ENCODE measurements around the gene AGBL1. TPM values are rescaled to one million over a fixed set of nuclear protein-coding genes. Genes with fewer than 3 reads are reported as not detected.

AGBL1 gene
- total RNA-seq, 2 experiments from 2014 or later, result not detected

DNA sequence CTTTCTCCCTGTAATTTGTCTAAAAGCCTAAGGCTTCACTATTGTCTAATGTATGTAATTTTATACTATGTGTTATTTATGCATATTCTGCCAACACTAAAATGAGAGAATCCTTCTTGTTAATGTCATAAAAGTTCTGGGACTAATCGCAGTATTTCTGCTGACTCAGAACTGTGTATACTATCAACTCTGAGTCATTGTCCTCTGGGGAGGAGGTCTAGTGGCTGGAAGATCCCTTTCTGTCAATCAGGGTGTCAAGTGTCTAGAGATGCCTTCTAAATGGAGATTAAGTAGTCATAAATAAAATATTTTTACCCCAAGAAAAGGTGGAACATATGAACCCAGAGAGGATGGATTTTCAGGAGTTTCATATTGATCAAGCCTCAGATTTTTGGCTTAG lies 473.4 kb downstream of the AGBL1 start:
- Mint-ChIP-seq H3K36me3 (no peaks in the 10 kb centered on the region), H3K27ac (no peak overlapping the region), H3K4me3 (no peak overlapping the region), H3K4me1 (no peaks in the 10 kb centered on the region), H3K27me3 (no peaks in the 10 kb centered on the region), H3K9me3 (peaks cover 1% of the 10 kb centered on the region)
- DNase-seq, result no peak
- ATAC-seq (ENCODE audit: low read depth), result no peak
- POLR2A ChIA-PET, result no interaction called here

GRCh38 chr15:86555098-86555497 lies 475.4 kb downstream of the AGBL1 start:
- POLR2A ChIA-PET, result no interaction called here
- no peaks in the 10 kb centered on the region for H3K4me1 Mint-ChIP-seq
- no peak overlapping the region for H3K4me3 Mint-ChIP-seq
- H3K36me3 Mint-ChIP-seq, result no peaks in the 10 kb centered on the region
- no peaks in the 10 kb centered on the region for H3K9me3 Mint-ChIP-seq
- H3K27me3 Mint-ChIP-seq, result no peaks in the 10 kb centered on the region
- DNase-seq (no peak), ATAC-seq (ENCODE audit: low read depth) (no peak)
- no peak overlapping the region for H3K27ac Mint-ChIP-seq

- Mint-ChIP-seq H3K36me3 (no peaks in the 10 kb centered on the region), H3K4me1 (no peaks in the 10 kb centered on the region), H3K9me3 (no peaks in the 10 kb centered on the region), H3K27me3 (no peaks in the 10 kb centered on the region), H3K27ac (no peak overlapping the region), H3K4me3 (no peak overlapping the region)
- ATAC-seq (ENCODE audit: low read depth) (no peak), DNase-seq (no peak)
- POLR2A ChIA-PET, result no interaction called here
Observed at GRCh38 chr15:86555939-86556338, 476.3 kb downstream of the AGBL1 start.

DNA sequence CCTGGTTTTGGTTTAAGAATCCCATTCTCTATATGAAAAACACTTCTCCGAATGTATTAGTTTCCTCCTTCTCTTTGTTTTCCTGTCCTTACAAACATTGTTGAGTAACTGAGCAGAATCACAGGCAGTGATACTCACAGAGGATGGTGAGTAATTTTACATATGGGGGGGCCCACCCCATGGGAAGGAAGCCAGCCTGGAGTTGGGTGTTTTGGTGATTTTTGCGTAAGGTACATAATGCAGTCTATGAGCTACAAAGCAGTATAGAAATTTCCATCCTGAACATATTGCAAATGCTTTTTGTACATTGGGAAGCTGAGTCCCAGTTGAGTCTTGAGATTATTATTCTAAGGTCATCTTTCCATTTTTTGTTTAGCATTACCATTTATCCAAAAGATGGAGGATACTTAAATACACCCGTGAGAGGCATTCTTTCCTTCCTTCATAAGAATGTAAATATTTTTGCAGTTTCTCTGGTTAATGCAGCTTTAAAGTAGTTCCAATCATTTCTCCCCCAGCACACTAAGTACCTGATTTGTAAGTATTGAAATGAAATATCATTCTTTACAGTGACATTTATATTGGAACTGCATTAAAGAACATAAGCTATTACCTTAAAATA lies 476.8 kb downstream of the AGBL1 start:
- POLR2A ChIA-PET, result no interaction called here
- Mint-ChIP-seq H3K27ac (no peak overlapping the region), H3K4me1 (no peaks in the 10 kb centered on the region), H3K4me3 (no peak overlapping the region), H3K27me3 (no peaks in the 10 kb centered on the region), H3K9me3 (no peaks in the 10 kb centered on the region), H3K36me3 (no peaks in the 10 kb centered on the region)
- ATAC-seq (ENCODE audit: low read depth) (no peak), DNase-seq (no peak)

DNA sequence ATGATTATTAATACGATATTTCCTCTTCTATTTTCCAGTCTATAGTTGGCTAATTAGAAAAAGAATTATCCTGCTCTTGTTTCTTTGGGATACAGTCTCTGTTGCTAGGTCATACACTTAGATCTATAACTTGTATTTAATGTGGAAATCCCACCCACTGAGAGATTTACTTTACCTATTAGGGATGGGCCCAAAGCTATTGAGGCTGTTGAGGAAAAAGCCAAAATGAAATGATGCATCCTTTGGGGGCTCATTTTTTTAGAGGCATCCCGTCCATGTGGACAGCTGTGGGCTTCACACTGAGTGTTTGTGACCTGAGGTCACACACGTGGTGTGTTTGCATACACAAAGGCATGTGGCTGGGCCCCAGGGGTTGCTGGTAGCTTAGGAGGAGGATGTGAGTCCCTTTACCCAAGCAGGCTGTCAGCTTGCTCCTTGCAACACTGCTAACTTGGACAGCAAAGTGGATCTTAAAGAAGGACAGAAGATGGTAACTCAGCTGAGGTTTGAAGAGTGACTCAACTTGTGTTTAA lies 477.4 kb downstream of the AGBL1 start:
- H3K27me3 Mint-ChIP-seq, result no peaks in the 10 kb centered on the region
- H3K36me3 Mint-ChIP-seq, result no peaks in the 10 kb centered on the region
- no peaks in the 10 kb centered on the region for H3K4me1 Mint-ChIP-seq
- no peaks in the 10 kb centered on the region for H3K9me3 Mint-ChIP-seq
- no peak overlapping the region for H3K4me3 Mint-ChIP-seq
- H3K27ac Mint-ChIP-seq, result no peak overlapping the region
- ATAC-seq (ENCODE audit: low read depth) (no peak), DNase-seq (no peak)
- POLR2A ChIA-PET, result no interaction called here

DNA sequence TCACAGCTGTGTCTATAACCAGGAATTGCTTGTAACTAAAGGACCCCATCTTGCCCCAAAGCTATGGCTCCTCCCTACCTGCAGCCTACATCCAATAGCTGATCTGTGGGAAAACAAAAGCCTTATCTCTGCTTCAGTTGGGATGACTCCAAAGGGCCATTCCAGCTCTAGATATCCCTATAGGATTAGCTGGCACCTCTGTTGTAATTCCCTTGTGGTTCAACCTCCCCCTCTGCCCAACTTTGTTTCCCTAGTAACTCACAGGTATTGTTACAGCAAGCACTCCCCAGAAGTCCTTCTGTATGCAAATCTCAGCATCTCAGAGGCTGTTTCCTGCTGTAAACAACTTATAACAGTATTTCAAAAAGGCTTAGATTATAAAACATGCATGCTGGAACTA lies 478.6 kb downstream of the AGBL1 start:
- no peaks in the 10 kb centered on the region for H3K4me1 Mint-ChIP-seq
- no peak for ATAC-seq (ENCODE audit: low read depth)
- H3K4me3 Mint-ChIP-seq, result no peak overlapping the region
- no peak for DNase-seq
- POLR2A ChIA-PET, result no interaction called here
- peaks cover 2% of the 10 kb centered on the region for H3K9me3 Mint-ChIP-seq
- H3K36me3 Mint-ChIP-seq, result no peaks in the 10 kb centered on the region
- no peak overlapping the region for H3K27ac Mint-ChIP-seq
- no peaks in the 10 kb centered on the region for H3K27me3 Mint-ChIP-seq

DNA sequence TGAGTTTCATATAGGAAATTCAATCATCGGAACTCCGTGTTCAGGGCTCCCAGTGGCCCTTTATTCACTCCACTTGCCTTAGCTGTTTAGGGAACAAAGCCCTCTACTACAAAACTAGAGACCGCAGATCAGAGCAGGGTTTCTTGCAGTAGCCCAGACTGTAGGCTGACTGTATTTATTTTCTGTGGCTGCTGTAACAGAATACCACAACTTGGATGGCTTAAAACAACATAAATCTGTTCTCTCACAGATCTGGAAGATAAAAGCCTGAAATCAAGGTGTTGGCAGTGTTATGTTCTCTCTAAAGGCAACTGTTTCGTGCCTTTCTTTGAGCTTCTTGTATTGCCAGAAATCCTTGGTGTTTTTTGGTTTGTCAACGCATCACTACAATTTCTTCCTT lies 479.0 kb downstream of the AGBL1 start:
- H3K4me1 Mint-ChIP-seq, result no peaks in the 10 kb centered on the region
- H3K27me3 Mint-ChIP-seq, result no peaks in the 10 kb centered on the region
- ATAC-seq (ENCODE audit: low read depth), result no peak
- POLR2A ChIA-PET, result no interaction called here
- DNase-seq, result no peak
- no peak overlapping the region for H3K27ac Mint-ChIP-seq
- no peak overlapping the region for H3K4me3 Mint-ChIP-seq
- H3K36me3 Mint-ChIP-seq, result no peaks in the 10 kb centered on the region
- H3K9me3 Mint-ChIP-seq, result peaks cover 5% of the 10 kb centered on the region

DNA sequence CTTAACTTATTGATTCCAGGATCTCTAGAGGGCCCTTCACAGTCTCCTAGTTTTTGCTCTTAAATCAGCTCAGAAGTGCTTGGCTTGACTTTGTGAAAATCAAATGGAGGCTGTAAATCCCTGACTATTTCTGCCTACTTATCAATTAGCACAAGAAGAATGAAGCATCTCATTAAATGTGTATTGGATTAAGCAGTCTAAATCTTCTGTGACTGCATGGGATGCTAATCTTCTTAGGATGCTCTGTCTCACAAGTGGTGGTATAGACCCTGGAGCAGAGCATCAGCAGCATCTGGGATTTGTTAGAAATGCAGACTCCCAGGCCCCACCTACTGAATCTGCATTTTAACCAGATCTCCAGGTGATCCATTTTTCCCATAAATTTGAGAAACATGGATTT lies 488.7 kb downstream of the AGBL1 start:
- Mint-ChIP-seq H3K27ac (no peak overlapping the region), H3K9me3 (peaks cover 11% of the 10 kb centered on the region), H3K36me3 (no peaks in the 10 kb centered on the region), H3K4me3 (no peak overlapping the region), H3K27me3 (peaks cover 1% of the 10 kb centered on the region), H3K4me1 (no peaks in the 10 kb centered on the region)
- DNase-seq (no peak), ATAC-seq (ENCODE audit: low read depth) (no peak)
- POLR2A ChIA-PET, result no interaction called here

DNA sequence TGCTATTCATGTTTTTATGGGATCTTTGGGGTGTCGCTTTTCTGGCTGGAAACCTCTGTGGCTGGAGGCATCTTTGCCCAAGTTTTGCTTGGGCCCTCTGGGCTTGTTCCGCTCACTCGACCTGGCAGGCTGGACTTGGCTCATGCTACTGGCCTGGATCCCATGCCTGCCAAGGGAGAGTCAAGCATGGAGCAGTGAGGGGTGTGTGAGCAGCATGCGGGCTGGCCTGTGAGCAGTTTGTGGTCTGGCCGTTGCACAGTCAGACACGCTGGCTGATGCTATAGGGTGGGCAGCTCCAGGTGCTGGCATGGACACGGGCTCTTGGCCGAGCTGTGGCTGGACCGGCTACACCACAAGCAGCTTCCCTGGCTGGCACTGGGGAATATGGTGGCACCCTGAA lies 491.1 kb downstream of the AGBL1 start:
- POLR2A ChIA-PET, result no interaction called here
- no peak for ATAC-seq (ENCODE audit: low read depth)
- DNase-seq, result no peak

DNA sequence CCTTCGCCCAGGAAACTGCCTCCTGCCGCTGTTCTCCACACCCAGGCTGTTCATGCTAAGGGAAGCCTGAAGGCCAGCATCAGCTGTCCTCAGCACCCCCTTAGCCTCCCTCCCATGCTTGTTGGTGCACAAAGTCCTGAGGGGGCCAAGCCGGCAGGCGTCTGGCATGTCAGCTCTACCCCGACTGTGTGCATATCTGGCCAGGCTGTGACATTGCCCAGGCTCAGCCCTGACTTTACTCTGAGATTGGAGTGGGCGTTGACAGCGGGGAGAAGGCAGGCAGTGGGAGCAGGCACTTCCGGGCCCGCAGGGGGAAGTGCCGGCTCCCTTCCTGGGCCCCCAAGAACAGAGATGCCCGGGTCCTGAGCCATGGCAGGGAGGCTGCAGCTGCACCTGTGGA lies 492.2 kb downstream of the AGBL1 start:
- Mint-ChIP-seq H3K27ac (peak overlapping the region; percentile 34), H3K36me3 (no peaks in the 10 kb centered on the region), H3K27me3 (peaks cover 1% of the 10 kb centered on the region), H3K4me3 (no peak overlapping the region), H3K4me1 (peaks cover 1% of the 10 kb centered on the region), H3K9me3 (peaks cover 3% of the 10 kb centered on the region)
- DNase-seq (no peak), ATAC-seq (ENCODE audit: low read depth) (no peak)
- POLR2A ChIA-PET, result no interaction called here

More for the DNA sequence above, 491.1 kb downstream of the AGBL1 start:
- Mint-ChIP-seq H3K27ac (no peak overlapping the region), H3K4me1 (peaks cover 1% of the 10 kb centered on the region), H3K27me3 (peaks cover 1% of the 10 kb centered on the region), H3K9me3 (peaks cover 3% of the 10 kb centered on the region), H3K36me3 (no peaks in the 10 kb centered on the region), H3K4me3 (no peak overlapping the region)

DNA sequence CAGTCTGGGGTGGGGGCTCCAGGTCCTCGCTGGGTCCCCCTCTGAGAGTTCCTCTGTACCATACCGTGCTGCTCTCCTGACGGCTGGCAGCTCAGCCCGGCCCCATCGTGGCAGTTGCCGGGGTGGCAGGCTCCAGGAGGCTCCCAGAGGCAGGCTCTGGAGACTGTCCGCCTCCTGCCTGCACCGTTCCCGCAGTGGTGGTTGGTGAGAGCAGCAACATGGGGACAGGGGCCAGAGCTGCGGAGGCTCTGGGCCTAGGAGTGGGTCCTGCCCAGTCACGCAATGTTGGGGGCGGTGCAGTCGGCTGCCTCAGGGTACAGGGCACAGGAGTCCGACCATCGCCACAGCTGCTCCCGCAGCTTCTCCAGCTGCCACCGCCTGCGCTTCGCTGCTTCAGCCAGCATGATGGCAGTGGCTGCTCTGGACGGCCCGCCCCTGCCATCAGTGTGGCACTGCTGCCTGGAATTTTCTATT lies 492.7 kb downstream of the AGBL1 start:
- Mint-ChIP-seq H3K9me3 (peaks cover 4% of the 10 kb centered on the region), H3K27ac (no peak overlapping the region), H3K36me3 (no peaks in the 10 kb centered on the region), H3K4me1 (peaks cover 1% of the 10 kb centered on the region), H3K27me3 (peaks cover 1% of the 10 kb centered on the region), H3K4me3 (no peak overlapping the region)
- POLR2A ChIA-PET, result no interaction called here
- no peak for DNase-seq
- no peak for ATAC-seq (ENCODE audit: low read depth)

- Mint-ChIP-seq H3K36me3 (no peaks in the 10 kb centered on the region), H3K27ac (no peak overlapping the region), H3K4me1 (peaks cover 1% of the 10 kb centered on the region), H3K27me3 (peaks cover 2% of the 10 kb centered on the region), H3K9me3 (peaks cover 2% of the 10 kb centered on the region), H3K4me3 (no peak overlapping the region)
- ATAC-seq (ENCODE audit: low read depth) (no peak), DNase-seq (no peak)
- POLR2A ChIA-PET, result no interaction called here
Observed at GRCh38 chr15:86573476-86573875, 493.8 kb downstream of the AGBL1 start.

DNA sequence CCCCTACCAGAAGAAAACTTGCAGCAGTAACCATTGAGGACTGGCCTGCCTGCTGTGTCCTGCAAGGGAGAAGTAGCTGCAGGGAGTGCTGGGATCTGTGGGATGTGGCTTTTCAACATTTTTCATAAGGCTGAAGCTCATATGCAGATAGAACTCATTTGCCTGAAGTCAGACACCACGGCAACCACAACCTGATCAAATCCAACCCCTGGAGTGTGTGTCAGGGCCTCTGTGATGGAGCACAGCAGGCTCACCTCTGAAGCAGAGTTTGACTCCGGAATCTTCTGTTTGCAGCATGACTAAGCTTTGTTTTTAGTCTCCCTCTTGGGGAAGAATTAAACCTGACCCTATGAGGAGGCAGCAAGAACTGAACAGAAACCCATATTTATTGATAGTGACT lies 508.7 kb downstream of the AGBL1 start:
- Mint-ChIP-seq H3K27ac (no peak overlapping the region), H3K4me3 (no peak overlapping the region), H3K27me3 (no peaks in the 10 kb centered on the region), H3K4me1 (no peaks in the 10 kb centered on the region), H3K36me3 (no peaks in the 10 kb centered on the region), H3K9me3 (peaks cover 7% of the 10 kb centered on the region)
- DNase-seq (no peak), ATAC-seq (ENCODE audit: low read depth) (no peak)
- POLR2A ChIA-PET, result no interaction called here

DNA sequence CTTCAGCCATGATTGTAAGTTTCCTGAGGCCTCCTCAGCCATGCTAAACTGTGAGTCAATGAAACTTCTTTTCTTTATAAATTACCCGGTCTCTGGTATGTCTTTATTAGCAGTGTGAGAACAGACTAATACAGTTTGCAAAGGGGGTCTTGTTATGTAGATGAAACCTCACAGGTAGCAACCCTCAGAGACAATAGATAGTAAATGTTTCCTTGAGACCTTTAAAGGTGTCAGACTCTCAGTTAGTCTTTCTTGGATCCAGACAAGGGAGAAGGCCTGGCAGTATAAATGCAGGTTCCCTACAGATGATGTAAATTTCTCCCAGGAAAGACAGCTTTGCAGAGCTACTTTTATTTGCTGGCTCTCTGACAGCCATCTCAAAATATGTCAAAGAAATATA lies 510.8 kb downstream of the AGBL1 start:
- H3K4me3 Mint-ChIP-seq, result no peak overlapping the region
- peaks cover 7% of the 10 kb centered on the region for H3K9me3 Mint-ChIP-seq
- POLR2A ChIA-PET, result no interaction called here
- ATAC-seq (ENCODE audit: low read depth) (no peak), DNase-seq (no peak)
- H3K27ac Mint-ChIP-seq, result no peak overlapping the region
- H3K4me1 Mint-ChIP-seq, result no peaks in the 10 kb centered on the region
- no peaks in the 10 kb centered on the region for H3K27me3 Mint-ChIP-seq
- peaks cover under 1% of the 10 kb centered on the region for H3K36me3 Mint-ChIP-seq

DNA sequence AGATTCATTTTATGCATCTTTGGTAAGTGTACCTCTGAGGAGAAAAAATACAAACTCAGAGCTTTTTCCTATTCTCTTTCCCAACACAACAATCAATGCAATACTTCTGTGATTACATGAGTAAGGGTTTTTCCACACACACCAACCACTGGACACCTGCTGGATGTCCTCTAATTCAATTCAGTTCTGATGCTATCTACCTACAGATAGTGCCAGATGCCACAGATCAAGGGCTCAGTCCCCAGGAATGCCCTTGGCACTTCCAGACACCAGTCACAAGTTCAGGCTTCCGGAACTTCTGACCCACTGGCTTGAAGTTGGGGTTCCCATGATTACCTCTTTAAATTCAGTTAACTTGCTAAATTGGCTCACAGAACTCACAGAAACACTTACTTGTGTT lies 511.5 kb downstream of the AGBL1 start:
- Mint-ChIP-seq H3K27me3 (no peaks in the 10 kb centered on the region), H3K9me3 (peaks cover 7% of the 10 kb centered on the region), H3K27ac (no peak overlapping the region), H3K4me1 (no peaks in the 10 kb centered on the region), H3K36me3 (peaks cover 2% of the 10 kb centered on the region), H3K4me3 (no peak overlapping the region)
- POLR2A ChIA-PET, result no interaction called here
- ATAC-seq (ENCODE audit: low read depth) (no peak), DNase-seq (no peak)

All from activated naive CD8-positive, alpha-beta T cell treated with anti-CD3 and anti-CD28 coated beads, Interleukin-2, amount 10 ng/mL, durations not matched to agents 7 days and 5 days (primary cell).